ENCODE data around the gene FAM111B.
"Not testable (repeated sequence)": the region's sequence is repeated elsewhere in the genome, so short reads cannot be mapped to it uniquely, and the experiment has no call there.

The FAM111B gene

DNA sequence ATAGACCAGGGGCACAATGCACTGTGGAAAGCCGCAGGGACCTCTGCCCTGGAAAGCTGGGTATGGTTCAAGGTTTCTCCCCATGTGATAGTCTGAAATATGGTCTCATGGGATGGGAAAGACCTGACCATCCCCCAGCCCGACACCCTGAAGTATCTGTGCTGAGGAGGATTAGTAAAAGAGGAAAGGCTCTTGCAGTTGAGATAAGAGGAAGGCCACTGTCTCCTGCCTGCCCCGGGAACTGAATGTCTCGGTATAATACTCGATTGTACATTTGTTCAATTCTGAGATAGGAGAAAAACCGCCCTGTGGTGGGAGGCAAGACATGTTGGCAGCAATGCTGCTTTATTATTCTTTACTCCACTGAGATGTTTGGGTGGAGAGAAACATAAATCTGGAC, 29.5 kb downstream of the FAM111B start:
- H3K4me3 ChIP-seq; H3K36me3 ChIP-seq (replicated peaks); H3K4me1 ChIP-seq; H3K9me3 ChIP-seq; DNase-seq (ENCODE audit: low spot score in 2 of 2); H3K27me3 ChIP-seq (ENCODE audit: low read depth); in situ Hi-C loops (cut with MboI; ENCODE audit: low sequenced_read_pairs): not testable (repeated sequence)

DNA sequence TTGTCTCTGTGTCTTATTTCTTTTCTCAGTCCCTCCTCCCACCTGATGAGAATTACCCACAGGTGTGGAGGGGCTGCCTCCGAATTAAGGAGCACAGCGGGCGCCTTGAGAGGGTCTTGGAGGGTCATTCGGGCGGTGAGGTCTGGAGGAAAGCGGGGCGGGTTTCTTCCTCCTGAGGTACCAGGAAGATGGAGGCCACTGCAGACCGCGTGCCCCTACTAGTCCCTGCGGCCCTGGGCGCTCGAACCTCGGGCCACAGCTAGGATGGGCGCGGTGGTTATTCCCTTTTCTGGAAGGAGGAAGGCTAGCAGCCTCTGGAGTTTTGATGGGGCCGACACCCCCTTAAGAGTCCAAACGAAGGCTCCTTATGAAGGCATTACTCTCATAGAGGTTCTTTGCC, 30.2 kb downstream of the FAM111B start:
- Histone ChIP-seq H3K4me1 (peaks cover 10% of the 10 kb centered on the region), H3K9me3 (no peaks in the 10 kb centered on the region), H3K4me3 (no peak overlapping the region), H3K36me3 (replicated peaks) (no peaks in the 10 kb centered on the region), H3K27me3 (ENCODE audit: low read depth) (no peaks in the 10 kb centered on the region)
- in situ Hi-C loops (cut with MboI; ENCODE audit: low sequenced_read_pairs), result no loop called here
- no peak for DNase-seq (ENCODE audit: low spot score in 2 of 2)

DNA sequence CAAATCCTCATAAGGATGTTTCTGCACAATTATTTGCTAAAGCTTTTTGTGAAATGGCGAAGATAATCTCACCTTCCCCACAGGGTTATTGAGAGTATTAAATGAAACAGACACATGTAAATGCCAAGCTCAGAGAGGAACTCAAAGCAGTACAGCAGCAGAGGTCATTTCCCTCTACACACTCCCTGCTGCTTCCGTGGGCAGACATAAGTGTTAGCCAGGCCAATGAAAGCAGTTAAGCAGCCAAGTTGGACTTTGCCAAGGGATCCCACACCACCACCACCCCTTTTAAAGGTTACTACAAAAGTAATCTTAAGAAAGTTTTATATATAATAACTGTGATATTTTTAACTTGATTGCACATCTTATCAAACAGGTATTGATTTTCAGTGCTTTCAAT, 31.6 kb downstream of the FAM111B start:
- no peaks in the 10 kb centered on the region for H3K36me3 ChIP-seq (replicated peaks)
- no peak for DNase-seq (ENCODE audit: low spot score in 2 of 2)
- no peaks in the 10 kb centered on the region for H3K9me3 ChIP-seq
- no peak overlapping the region for H3K4me3 ChIP-seq
- H3K27me3 ChIP-seq (ENCODE audit: low read depth), result no peaks in the 10 kb centered on the region
- peaks cover 14% of the 10 kb centered on the region for H3K4me1 ChIP-seq
- in situ Hi-C loops (cut with MboI; ENCODE audit: low sequenced_read_pairs), result no loop called here

DNA sequence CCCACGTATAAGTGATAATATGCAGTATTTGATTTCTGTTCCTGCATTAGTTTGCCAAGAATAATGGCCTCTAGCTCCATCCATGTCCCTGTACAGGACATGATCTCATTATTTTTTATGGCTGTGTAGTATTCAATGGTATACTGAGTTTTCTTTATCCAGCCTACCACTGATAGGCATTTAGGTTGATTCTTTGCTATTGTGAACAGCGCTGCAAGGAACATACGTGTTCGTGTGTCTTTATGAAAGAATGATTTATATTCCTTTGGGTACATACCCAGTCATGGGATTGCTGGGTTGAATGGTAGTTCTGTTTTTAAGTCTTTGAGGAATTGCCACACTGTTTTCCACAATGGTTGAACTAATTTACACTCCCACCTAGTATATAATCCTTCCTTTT, 34.2 kb downstream of the FAM111B start:
- Histone ChIP-seq H3K9me3 (no peaks in the 10 kb centered on the region), H3K27me3 (ENCODE audit: low read depth) (no peaks in the 10 kb centered on the region), H3K4me3 (no peak overlapping the region), H3K4me1 (peaks cover 22% of the 10 kb centered on the region), H3K36me3 (replicated peaks) (no peaks in the 10 kb centered on the region)
- in situ Hi-C loops (cut with MboI; ENCODE audit: low sequenced_read_pairs), result no loop called here
- DNase-seq (ENCODE audit: low spot score in 2 of 2), result no peak

- no peaks in the 10 kb centered on the region for H3K36me3 ChIP-seq (replicated peaks)
- peaks cover 22% of the 10 kb centered on the region for H3K4me1 ChIP-seq
- H3K27me3 ChIP-seq (ENCODE audit: low read depth), result no peaks in the 10 kb centered on the region
- no peak for DNase-seq (ENCODE audit: low spot score in 2 of 2)
- no peaks in the 10 kb centered on the region for H3K9me3 ChIP-seq
- H3K4me3 ChIP-seq, result peak overlapping the region; percentile 51
- in situ Hi-C loops (cut with MboI; ENCODE audit: low sequenced_read_pairs), result no loop called here
Measured at GRCh38 chr11:59141673-59142460, 34.8 kb downstream of the FAM111B start.

GRCh38 chr11:59142530-59143507, 35.8 kb downstream of the FAM111B start, which contains the start of gene FAM111A:
FAM111A (plus strand) TSS chr11:59142856; CDS start chr11:59148873, 6,017 bp downstream.
- Histone ChIP-seq H3K4me3 (peak within 1 kb of the TSS; percentile 51), H3K4me1 (peaks cover 22% of the 10 kb centered on the region), H3K36me3 (replicated peaks) (no peaks in the 10 kb centered on the region), H3K9me3 (no peaks in the 10 kb centered on the region), H3K27me3 (ENCODE audit: low read depth) (no peaks in the 10 kb centered on the region)
- DNase-seq (ENCODE audit: low spot score in 2 of 2), result peak; percentile 41 to 80
- in situ Hi-C loops (cut with MboI; ENCODE audit: low sequenced_read_pairs), result no loop called here

- in situ Hi-C loops (cut with MboI; ENCODE audit: low sequenced_read_pairs), result no loop called here
- H3K36me3 ChIP-seq (replicated peaks), result peaks cover 6% of the 10 kb centered on the region; the same call in 1 of the 2 replicates
- DNase-seq (ENCODE audit: low spot score in 2 of 2), result no peak
- peaks cover 22% of the 10 kb centered on the region for H3K4me1 ChIP-seq
- no peak overlapping the region for H3K4me3 ChIP-seq
- no peaks in the 10 kb centered on the region for H3K9me3 ChIP-seq
- no peaks in the 10 kb centered on the region for H3K27me3 ChIP-seq (ENCODE audit: low read depth)
Measured at GRCh38 chr11:59144096-59144495, 37.1 kb downstream of the FAM111B start.

DNA sequence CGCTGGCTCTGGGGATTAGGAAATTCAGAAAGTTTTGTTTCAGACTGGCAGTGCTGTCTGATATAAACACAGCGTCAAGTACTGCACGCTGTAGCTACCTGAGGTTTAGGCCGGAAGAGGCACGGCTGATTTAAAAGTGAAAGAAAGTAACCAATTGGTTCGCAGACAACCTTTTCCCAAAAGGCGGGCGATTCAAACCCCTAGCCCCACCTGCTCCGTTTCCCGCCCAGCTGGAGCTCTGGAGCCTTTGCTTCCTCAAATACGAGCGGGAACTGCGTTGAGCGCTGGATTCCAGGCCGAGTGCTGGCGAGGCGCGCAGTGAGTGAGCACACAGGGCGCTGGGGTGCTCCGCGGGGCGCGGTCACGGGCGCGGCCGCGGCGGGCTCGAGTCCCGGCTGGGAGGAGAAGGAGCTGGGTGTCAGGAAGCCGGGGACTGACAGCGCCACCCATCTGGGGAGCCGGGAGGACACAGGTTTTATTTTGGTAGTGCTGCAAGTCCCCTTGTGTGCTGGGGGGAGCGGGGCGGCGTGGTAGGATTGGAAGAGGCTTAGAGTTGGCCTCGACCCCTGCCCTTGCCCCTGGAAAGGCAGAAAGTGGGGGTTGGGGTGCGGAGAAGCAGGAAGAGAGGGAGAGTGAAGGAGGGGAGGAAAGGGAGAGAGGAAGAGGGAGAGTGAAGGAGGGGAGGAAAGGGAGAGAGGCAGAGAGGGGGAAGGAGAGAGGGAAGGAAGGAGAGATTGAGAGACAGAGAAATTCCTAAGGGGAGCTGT, 37.7 kb downstream of the FAM111B start:
- in situ Hi-C loops (cut with MboI; ENCODE audit: low sequenced_read_pairs), result no loop called here
- H3K36me3 ChIP-seq (replicated peaks), result peaks cover 6% of the 10 kb centered on the region
- DNase-seq (ENCODE audit: low spot score in 2 of 2), result peak; percentile 75 to 80
- no peaks in the 10 kb centered on the region for H3K9me3 ChIP-seq
- no peaks in the 10 kb centered on the region for H3K27me3 ChIP-seq (ENCODE audit: low read depth)
- peaks cover 22% of the 10 kb centered on the region for H3K4me1 ChIP-seq
- peak overlapping the region; percentile 24 for H3K4me3 ChIP-seq

DNA sequence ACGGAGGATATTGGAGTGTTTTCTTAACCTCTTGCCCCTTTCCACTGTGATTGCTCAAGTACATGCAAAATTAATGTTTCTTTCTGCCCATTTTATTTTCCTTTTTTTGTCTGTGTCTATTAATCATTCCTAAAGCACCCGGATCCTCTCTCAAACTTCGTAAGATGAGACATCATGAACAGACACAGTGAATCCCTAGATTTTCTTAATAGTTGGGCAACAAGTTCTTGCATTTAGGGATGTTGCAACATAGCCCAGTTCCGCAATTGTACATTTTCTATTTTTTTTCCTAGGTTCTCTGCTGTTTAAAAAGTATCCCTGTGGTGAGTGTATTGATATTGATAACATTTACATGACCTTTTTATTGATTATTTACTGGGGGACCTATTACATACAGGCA, 38.5 kb downstream of the FAM111B start:
- Histone ChIP-seq H3K27me3 (ENCODE audit: low read depth) (no peaks in the 10 kb centered on the region), H3K36me3 (replicated peaks) (peaks cover 6% of the 10 kb centered on the region), H3K9me3 (no peaks in the 10 kb centered on the region), H3K4me3 (peak overlapping the region; percentile 24), H3K4me1 (peaks cover 22% of the 10 kb centered on the region)
- DNase-seq (ENCODE audit: low spot score in 2 of 2), result no peak
- in situ Hi-C loops (cut with MboI; ENCODE audit: low sequenced_read_pairs), result no loop called here

GRCh38 chr11:59151761-59152160, 44.7 kb downstream of the FAM111B start:
- Histone ChIP-seq H3K4me1 (no peaks in the 10 kb centered on the region), H3K36me3 (replicated peaks) (peaks cover 6% of the 10 kb centered on the region), H3K27me3 (ENCODE audit: low read depth) (no peaks in the 10 kb centered on the region), H3K4me3 (no peak overlapping the region), H3K9me3 (no peaks in the 10 kb centered on the region)
- DNase-seq (ENCODE audit: low spot score in 2 of 2), result no peak
- in situ Hi-C loops (cut with MboI; ENCODE audit: low sequenced_read_pairs), result no loop called here

- peaks cover 6% of the 10 kb centered on the region for H3K36me3 ChIP-seq (replicated peaks)
Measured at GRCh38 chr11:59152312-59152951, 45.4 kb downstream of the FAM111B start.

DNA sequence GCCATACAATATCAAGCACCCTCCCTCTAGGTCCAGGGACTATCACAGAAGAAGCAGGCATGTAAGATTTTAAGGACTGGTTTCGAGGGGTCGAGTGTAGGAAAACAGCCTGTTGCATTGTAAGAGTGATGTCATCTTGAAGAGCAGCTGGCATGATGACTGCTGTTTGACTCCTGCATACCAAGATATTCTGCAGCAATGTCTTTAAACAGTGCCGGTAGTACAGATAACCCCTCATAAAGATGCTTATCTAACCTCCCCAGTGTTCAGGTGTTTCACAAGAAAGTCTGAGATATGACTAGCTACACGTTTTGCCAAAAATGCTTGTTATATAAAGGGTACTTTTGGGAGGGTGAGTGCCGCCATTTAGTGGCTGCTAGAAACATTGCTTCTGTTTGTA, 47.6 kb downstream of the FAM111B start:
- H3K36me3 ChIP-seq (replicated peaks), result no peaks in the 10 kb centered on the region; the same call in 1 of the 2 replicates
- no peaks in the 10 kb centered on the region; the same call in 1 of the 2 replicates for H3K27me3 ChIP-seq (ENCODE audit: low read depth)
- H3K9me3 ChIP-seq, result no peaks in the 10 kb centered on the region
- in situ Hi-C loops (cut with MboI; ENCODE audit: low sequenced_read_pairs), result no loop called here
- H3K4me3 ChIP-seq, result no peak overlapping the region
- DNase-seq (ENCODE audit: low spot score in 2 of 2), result no peak
- H3K4me1 ChIP-seq, result no peaks in the 10 kb centered on the region

More at GRCh38 chr11:59152312-59152951, 45.4 kb downstream of the FAM111B start:
- DNase-seq (ENCODE audit: low spot score in 2 of 2), result no peak
- Histone ChIP-seq H3K4me3 (no peak overlapping the region), H3K9me3 (no peaks in the 10 kb centered on the region), H3K4me1 (no peaks in the 10 kb centered on the region), H3K27me3 (ENCODE audit: low read depth) (no peaks in the 10 kb centered on the region)
- in situ Hi-C loops (cut with MboI; ENCODE audit: low sequenced_read_pairs), result no loop called here

- Histone ChIP-seq H3K4me1 (no peaks in the 10 kb centered on the region), H3K36me3 (replicated peaks) (no peaks in the 10 kb centered on the region), H3K4me3 (no peak overlapping the region), H3K9me3 (no peaks in the 10 kb centered on the region), H3K27me3 (ENCODE audit: low read depth) (peaks cover 4% of the 10 kb centered on the region)
- in situ Hi-C loops (cut with MboI; ENCODE audit: low sequenced_read_pairs), result no loop called here
- DNase-seq (ENCODE audit: low spot score in 2 of 2), result no peak
Measured at GRCh38 chr11:59157433-59157832, 50.4 kb downstream of the FAM111B start.
